Transverse colon (tissue), 3 donors: ENCODE data around the gene PRRT4.

Experiments used
- EP300 ChIP-seq: sonication (generic); formaldehyde crosslinking; IDR thresholded peaks from one replicate; pipeline ENCODE4 v1.6.1; 2017; ENCODE audit warnings: antibody characterized with exemption, low read depth
- POLR2A ChIP-seq: fragments of 450-650 bp; IDR thresholded peaks from one replicate; pipeline ENCODE4 v1.6.1; 2016; ENCODE audit warnings: antibody characterized with exemption, mild to moderate bottlenecking, moderate library complexity
- TF ChIP-seq, protein P1 (sequence below), 5 experiments: fragments of 200-600 bp in 3 of 5; fragments of 450-650 bp in 2 of 5; sonication (generic) in 3 of 5; IDR thresholded peaks; 1 replicate in 2 of 5; 2 replicates in 3 of 5; pipeline ENCODE4 v1.5.1; 2016 to 2017; ENCODE audit warnings: antibody characterized with exemption in 5 of 5, inconsistent platforms in 3 of 5, mild to moderate bottlenecking in 2 of 5, moderate library complexity in 1 of 5

DNA sequence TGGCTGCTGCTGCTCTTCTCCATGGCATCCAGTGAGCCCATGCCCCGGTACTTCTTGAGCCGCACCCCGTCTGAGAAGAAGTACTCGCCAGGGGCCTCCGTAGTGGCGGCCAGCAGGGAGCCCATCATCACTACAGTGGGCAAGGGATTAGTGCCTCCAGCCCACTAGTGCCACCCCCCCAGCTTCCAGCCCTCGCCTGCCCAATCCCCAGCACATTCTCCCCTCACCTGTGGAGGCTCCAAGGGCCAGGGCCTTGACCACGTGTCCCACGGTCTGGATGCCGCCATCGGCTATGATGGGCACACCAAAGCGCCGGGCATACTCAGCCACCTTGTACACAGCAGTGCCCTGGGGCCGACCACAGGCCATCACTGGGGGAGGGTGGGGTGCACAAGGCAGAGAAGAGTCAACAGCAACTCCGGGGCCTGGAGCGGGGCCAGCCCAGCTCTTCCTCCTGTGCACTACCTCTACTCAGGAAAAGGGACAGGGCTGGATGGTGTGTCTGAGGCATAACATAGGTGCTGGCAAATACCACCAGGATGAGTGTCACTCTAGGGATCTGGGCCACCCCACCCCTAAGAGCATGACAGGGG lies 33.5 kb upstream of the PRRT4 start:
- TF ChIP-seq POLR2A (no peak), EP300 (no peak)
- TF ChIP-seq, protein P1, sequence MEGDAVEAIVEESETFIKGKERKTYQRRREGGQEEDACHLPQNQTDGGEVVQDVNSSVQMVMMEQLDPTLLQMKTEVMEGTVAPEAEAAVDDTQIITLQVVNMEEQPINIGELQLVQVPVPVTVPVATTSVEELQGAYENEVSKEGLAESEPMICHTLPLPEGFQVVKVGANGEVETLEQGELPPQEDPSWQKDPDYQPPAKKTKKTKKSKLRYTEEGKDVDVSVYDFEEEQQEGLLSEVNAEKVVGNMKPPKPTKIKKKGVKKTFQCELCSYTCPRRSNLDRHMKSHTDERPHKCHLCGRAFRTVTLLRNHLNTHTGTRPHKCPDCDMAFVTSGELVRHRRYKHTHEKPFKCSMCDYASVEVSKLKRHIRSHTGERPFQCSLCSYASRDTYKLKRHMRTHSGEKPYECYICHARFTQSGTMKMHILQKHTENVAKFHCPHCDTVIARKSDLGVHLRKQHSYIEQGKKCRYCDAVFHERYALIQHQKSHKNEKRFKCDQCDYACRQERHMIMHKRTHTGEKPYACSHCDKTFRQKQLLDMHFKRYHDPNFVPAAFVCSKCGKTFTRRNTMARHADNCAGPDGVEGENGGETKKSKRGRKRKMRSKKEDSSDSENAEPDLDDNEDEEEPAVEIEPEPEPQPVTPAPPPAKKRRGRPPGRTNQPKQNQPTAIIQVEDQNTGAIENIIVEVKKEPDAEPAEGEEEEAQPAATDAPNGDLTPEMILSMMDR (IDR thresholded peaks at IDR 0.05), result no peak
